HCT116 (cell line): ENCODE measurements around the gene ZNF468. TPM values are rescaled to one million over a fixed set of nuclear protein-coding genes. Genes with fewer than 3 reads are reported as not detected.
"Not testable (repeated sequence)": the region's sequence is repeated elsewhere in the genome, so short reads cannot be mapped to it uniquely, and the experiment has no call there.

Experiments used
- ATAC-seq: fragments of 200-7000 bp; cut with Tn5 transposase; 2 replicates; pipeline ENCODE4 v1.9.1; 2020; ENCODE audit warnings: mild to moderate bottlenecking, moderate library complexity
- BruUV-seq: library from RNA; stranded (reverse); fragments of 400-500 nt; replicated peaks from 2 replicates; lab custom pipeline; 2021; lab: Mats Ljungman, UMichigan
- CTCF ChIA-PET: fragments of 300-600 bp; sonication (Branson Sonifier 250); formaldehyde crosslinking; loops from one replicate; lab custom pipeline; 2021; ENCODE audit warnings: antibody characterized with exemption; lab: Charles Lee
- POLR2A ChIA-PET: fragments of 300-600, 350-600 bp; sonication (Branson Sonifier 250); formaldehyde crosslinking; loops from one replicate; lab custom pipeline; 2021; ENCODE audit warnings: antibody characterized with exemption; lab: Charles Lee
- RAD21 ChIA-PET, 2 experiments: fragments of 300-600 bp; sonication (Branson Sonifier 250); formaldehyde crosslinking; loops; one replicate each; lab custom pipeline; 2023; ENCODE audit warnings: low total read pairs in 2 of 2; ENCODE audit not compliant: uncharacterized antibody in 2 of 2, unreplicated experiment in 2 of 2, low non-redundant PET in 1 of 2; lab: Charles Lee
- DNase-seq: peaks from one replicate; pipeline ENCODE4 v3.0.0-alpha.2; 2010; ENCODE audit warnings: low read depth, low spot score
- H2AFZ ChIP-seq: fragments of 200-600 bp; shearing (Covaris generic), sonication (generic); 2 replicates; pipeline ENCODE4 v1.6.1; 2017; ENCODE audit warnings: low read depth, mixed run types, mixed read lengths, antibody characterized with exemption, low read length; ENCODE audit not compliant: poor library complexity, severe bottlenecking
- H3K27ac ChIP-seq: 2 replicates; pipeline ENCODE4 v1.5.1; 2012; ENCODE audit warnings: low read depth, low read length
- H3K27me3 ChIP-seq: fragments of 200-600 bp; sonication (generic); 2 replicates; pipeline ENCODE4 v1.6.1; 2016; ENCODE audit warnings: mixed run types, low read length, mixed read lengths; ENCODE audit not compliant: insufficient read depth
- H3K36me3 ChIP-seq, 2 experiments: fragments of 200-500 bp in 1 of 2; fragments of 200-600 bp in 1 of 2; sonication (Bioruptor generic) in 1 of 2; sonication (generic) in 1 of 2; 2 replicates each; pipeline versions ENCODE4 v1.5.1 to v1.6.1; 2014 to 2016; ENCODE audit warnings: low read length in 2 of 2, inconsistent platforms in 1 of 2, mixed read lengths in 1 of 2, mixed run types in 1 of 2; ENCODE audit not compliant: insufficient read depth in 2 of 2, control insufficient read depth in 1 of 2
- H3K4me1 ChIP-seq, 2 experiments: fragments of 200-600 bp in 1 of 2; sonication (generic) in 1 of 2; 2 replicates each; pipeline versions ENCODE4 v1.5.1 to v1.6.1; 2012 to 2017; ENCODE audit warnings: low read length in 2 of 2, inconsistent platforms in 1 of 2, mild to moderate bottlenecking in 1 of 2, mixed read lengths in 1 of 2, mixed run types in 1 of 2, moderate library complexity in 1 of 2; ENCODE audit not compliant: insufficient read depth in 2 of 2, control insufficient read depth in 1 of 2
- H3K4me2 ChIP-seq: fragments of 200-600 bp; sonication (generic); 2 replicates; pipeline ENCODE4 v1.6.1; 2017; ENCODE audit warnings: mixed run types, low read length, mixed read lengths
- H3K4me3 ChIP-seq, 2 experiments: fragments of 200-600 bp in 1 of 2; sonication (generic) in 1 of 2; replicated peaks in 1 of 2; 2 replicates each; pipeline ENCODE4 v1.5.1; 2011 to 2016; ENCODE audit warnings: low read length in 2 of 2, control low read depth in 1 of 2, low read depth in 1 of 2, mild to moderate bottlenecking in 1 of 2, mixed read lengths in 1 of 2, mixed run types in 1 of 2
- H3K79me2 ChIP-seq: fragments of 200-600 bp; sonication (generic); 2 replicates; pipeline ENCODE4 v1.6.1; 2017; ENCODE audit warnings: mild to moderate bottlenecking, mixed run types, low read length, moderate library complexity, mixed read lengths; ENCODE audit not compliant: insufficient read depth
- H3K9ac ChIP-seq: fragments of 200-600 bp; sonication (generic); 2 replicates; pipeline ENCODE4 v1.6.1; 2016; ENCODE audit warnings: low read length, mixed read lengths
- H3K9me2 ChIP-seq: fragments of 200-600 bp; sonication (generic), shearing (Covaris generic); 2 replicates; pipeline ENCODE4 v1.6.1; 2017; ENCODE audit warnings: mixed run types, mild to moderate bottlenecking, moderate library complexity; ENCODE audit not compliant: insufficient read depth
- H3K9me3 ChIP-seq, 2 experiments: fragments of 200-500 bp in 1 of 2; fragments of 200-600 bp in 1 of 2; sonication (Bioruptor generic) in 1 of 2; sonication (generic) in 1 of 2; 2 replicates each; pipeline ENCODE4 v1.6.1; 2014 to 2017; ENCODE audit warnings: low read length in 2 of 2, mixed read lengths in 2 of 2, inconsistent platforms in 1 of 2, low read depth in 1 of 2, mild to moderate bottlenecking in 1 of 2, mixed run types in 1 of 2, moderate library complexity in 1 of 2; ENCODE audit not compliant: control insufficient read depth in 1 of 2, insufficient read depth in 1 of 2
- H4K20me1 ChIP-seq: fragments of 200-600 bp; sonication (generic), shearing (Covaris generic); 2 replicates; pipeline ENCODE4 v1.6.1; 2017; ENCODE audit warnings: mixed run types, mild to moderate bottlenecking, moderate library complexity; ENCODE audit not compliant: insufficient read depth
- CBX3 ChIP-seq: IDR thresholded peaks from 2 replicates; pipeline ENCODE4 v1.6.1; 2012; ENCODE audit warnings: low read depth
- CEBPB ChIP-seq: IDR thresholded peaks from 2 replicates; pipeline ENCODE4 v1.6.1; 2012; ENCODE audit warnings: low read depth
- EZH2 ChIP-seq: fragments of 200-600 bp; sonication (generic); IDR thresholded peaks from 2 replicates; pipeline ENCODE4 v1.6.1; 2017; ENCODE audit warnings: antibody characterized with exemption, mixed run types
- EZH2phosphoT487 ChIP-seq: fragments of 200-600 bp; IDR thresholded peaks from 2 replicates; pipeline ENCODE4 v1.6.1; 2018; ENCODE audit warnings: antibody characterized with exemption, borderline replicate concordance
- POLR2AphosphoS5 ChIP-seq: IDR thresholded peaks from 2 replicates; pipeline ENCODE4 v1.6.1; 2011; ENCODE audit warnings: mild to moderate bottlenecking, low read depth, low read length, moderate library complexity
- SIN3A ChIP-seq: IDR thresholded peaks from 2 replicates; pipeline ENCODE4 v1.6.1; 2012; ENCODE audit warnings: low read depth
- SP1 ChIP-seq: IDR thresholded peaks from 2 replicates; pipeline ENCODE4 v1.6.1; 2012; ENCODE audit warnings: low read depth
- SRF ChIP-seq: IDR thresholded peaks from 2 replicates; pipeline ENCODE4 v1.6.1; 2012; ENCODE audit warnings: low read depth
- intact Hi-C: fragments of 100-400 bp; cut with micrococcal nuclease; formaldehyde crosslinking; loops from 2 replicates; pipeline ENCODE4 v1.10.0; 2022
- total RNA-seq: library from RNA; stranded (reverse); gene quantifications from one replicate; pipeline ENCODE4 v1.2.1, GENCODE V29; 2021; ENCODE audit not compliant: unreplicated experiment
- TF ChIP-seq, protein P1 (sequence below): IDR thresholded peaks from 2 replicates; pipeline ENCODE4 v1.6.1; 2011; ENCODE audit warnings: mild to moderate bottlenecking, low read length, moderate library complexity; ENCODE audit not compliant: insufficient replicate concordance; ENCODE audit errors: extremely low read depth
- TF ChIP-seq, protein P2 (sequence below), 3 experiments: fragments of 200-600 bp in 1 of 3; sonication (generic) in 1 of 3; IDR thresholded peaks in 2 of 3; conservative IDR thresholded peaks in 1 of 3; 2 replicates each; pipeline ENCODE4 v1.5.1; 2012 to 2017; ENCODE audit warnings: low read depth in 2 of 3, low read length in 2 of 3, antibody characterized with exemption in 1 of 3, borderline replicate concordance in 1 of 3, control low read depth in 1 of 3, mild to moderate bottlenecking in 1 of 3, mixed read lengths in 1 of 3, mixed run types in 1 of 3, moderate library complexity in 1 of 3; ENCODE audit not compliant: insufficient read depth in 1 of 3
- TF ChIP-seq, protein P3 (sequence below): IDR thresholded peaks from 2 replicates; pipeline ENCODE4 v1.6.1; 2012
- TF ChIP-seq, protein P4 (sequence below): IDR thresholded peaks from 2 replicates; pipeline ENCODE4 v1.6.1; 2012

ZNF468 gene
- total RNA-seq, 1 experiment from 2014 or later, result 12.3 TPM

DNA sequence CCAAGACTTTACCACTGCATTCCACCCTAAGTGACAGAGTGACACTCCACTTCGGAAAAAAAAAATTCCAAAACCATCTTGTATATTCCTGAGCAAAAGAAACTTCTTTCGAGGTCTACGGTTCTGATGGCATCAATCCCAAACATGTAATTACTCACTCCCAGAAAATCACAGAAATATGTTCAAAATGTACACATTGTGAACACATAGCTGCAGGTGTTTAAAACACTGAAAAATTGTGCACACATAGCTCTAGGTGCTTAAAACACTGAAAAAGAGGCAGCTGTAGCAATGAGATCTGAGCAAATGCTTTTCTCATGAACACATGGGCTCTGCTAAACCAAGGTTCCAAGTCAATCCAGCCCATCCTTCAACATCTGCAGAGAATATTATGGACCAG lies 14.0 kb upstream of the ZNF468 start:
- Histone ChIP-seq H3K27ac (no peak overlapping the region), H3K4me2 (no peak overlapping the region), H4K20me1 (no peaks in the 10 kb centered on the region), H2AFZ (no peak overlapping the region), H3K9ac (no peak overlapping the region), H3K4me3 (no peak overlapping the region), H3K9me3 (peaks cover 1 to 2% of the 10 kb centered on the region in 2 experiments; a peak in 3 of 4 replicates), H3K79me2 (no peaks in the 10 kb centered on the region)
- intact Hi-C loops, result no loop called here
- no TSS peak for BruUV-seq
- TF ChIP-seq POLR2AphosphoS5, result no peak
- TF ChIP-seq CEBPB, result no peak
- TF ChIP-seq, protein P1, sequence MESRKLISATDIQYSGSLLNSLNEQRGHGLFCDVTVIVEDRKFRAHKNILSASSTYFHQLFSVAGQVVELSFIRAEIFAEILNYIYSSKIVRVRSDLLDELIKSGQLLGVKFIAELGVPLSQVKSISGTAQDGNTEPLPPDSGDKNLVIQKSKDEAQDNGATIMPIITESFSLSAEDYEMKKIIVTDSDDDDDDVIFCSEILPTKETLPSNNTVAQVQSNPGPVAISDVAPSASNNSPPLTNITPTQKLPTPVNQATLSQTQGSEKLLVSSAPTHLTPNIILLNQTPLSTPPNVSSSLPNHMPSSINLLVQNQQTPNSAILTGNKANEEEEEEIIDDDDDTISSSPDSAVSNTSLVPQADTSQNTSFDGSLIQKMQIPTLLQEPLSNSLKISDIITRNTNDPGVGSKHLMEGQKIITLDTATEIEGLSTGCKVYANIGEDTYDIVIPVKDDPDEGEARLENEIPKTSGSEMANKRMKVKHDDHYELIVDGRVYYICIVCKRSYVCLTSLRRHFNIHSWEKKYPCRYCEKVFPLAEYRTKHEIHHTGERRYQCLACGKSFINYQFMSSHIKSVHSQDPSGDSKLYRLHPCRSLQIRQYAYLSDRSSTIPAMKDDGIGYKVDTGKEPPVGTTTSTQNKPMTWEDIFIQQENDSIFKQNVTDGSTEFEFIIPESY, result no peak
- TF ChIP-seq, protein P2, sequence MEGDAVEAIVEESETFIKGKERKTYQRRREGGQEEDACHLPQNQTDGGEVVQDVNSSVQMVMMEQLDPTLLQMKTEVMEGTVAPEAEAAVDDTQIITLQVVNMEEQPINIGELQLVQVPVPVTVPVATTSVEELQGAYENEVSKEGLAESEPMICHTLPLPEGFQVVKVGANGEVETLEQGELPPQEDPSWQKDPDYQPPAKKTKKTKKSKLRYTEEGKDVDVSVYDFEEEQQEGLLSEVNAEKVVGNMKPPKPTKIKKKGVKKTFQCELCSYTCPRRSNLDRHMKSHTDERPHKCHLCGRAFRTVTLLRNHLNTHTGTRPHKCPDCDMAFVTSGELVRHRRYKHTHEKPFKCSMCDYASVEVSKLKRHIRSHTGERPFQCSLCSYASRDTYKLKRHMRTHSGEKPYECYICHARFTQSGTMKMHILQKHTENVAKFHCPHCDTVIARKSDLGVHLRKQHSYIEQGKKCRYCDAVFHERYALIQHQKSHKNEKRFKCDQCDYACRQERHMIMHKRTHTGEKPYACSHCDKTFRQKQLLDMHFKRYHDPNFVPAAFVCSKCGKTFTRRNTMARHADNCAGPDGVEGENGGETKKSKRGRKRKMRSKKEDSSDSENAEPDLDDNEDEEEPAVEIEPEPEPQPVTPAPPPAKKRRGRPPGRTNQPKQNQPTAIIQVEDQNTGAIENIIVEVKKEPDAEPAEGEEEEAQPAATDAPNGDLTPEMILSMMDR (IDR thresholded peaks at IDR 0.05 in 2 of 3, conservative IDR thresholded peaks at IDR 0.05 in 1 of 3; ENCODE audit: borderline replicate concordance in 1 of 3, insufficient read depth in 1 of 3, low read depth in 2 of 3, low read length in 2 of 3), result no peak
- TF ChIP-seq, protein P3, sequence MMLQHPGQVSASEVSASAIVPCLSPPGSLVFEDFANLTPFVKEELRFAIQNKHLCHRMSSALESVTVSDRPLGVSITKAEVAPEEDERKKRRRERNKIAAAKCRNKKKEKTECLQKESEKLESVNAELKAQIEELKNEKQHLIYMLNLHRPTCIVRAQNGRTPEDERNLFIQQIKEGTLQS, result no peak
- TF ChIP-seq SP1, result no peak
- TF ChIP-seq, protein P4, sequence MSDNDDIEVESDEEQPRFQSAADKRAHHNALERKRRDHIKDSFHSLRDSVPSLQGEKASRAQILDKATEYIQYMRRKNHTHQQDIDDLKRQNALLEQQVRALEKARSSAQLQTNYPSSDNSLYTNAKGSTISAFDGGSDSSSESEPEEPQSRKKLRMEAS, result no peak
- TF ChIP-seq EZH2phosphoT487, result no peak
- TF ChIP-seq CBX3, result no peak
- no peak for TF ChIP-seq SIN3A
- no peak for TF ChIP-seq SRF
- no peak for TF ChIP-seq EZH2
- TF ChIP-seq, all 23 proteins: peak for 0
- DNase-seq, result no peak
- no peaks in the 10 kb centered on the region for H3K27me3 ChIP-seq
- no peaks in the 10 kb centered on the region for H3K36me3 ChIP-seq
- ChIA-PET POLR2A (no interaction called here), CTCF (no interaction called here), RAD21 (no interaction called here)
- no peaks in the 10 kb centered on the region for H3K9me2 ChIP-seq
- no peaks in the 10 kb centered on the region for H3K4me1 ChIP-seq
- no peak for ATAC-seq

DNA sequence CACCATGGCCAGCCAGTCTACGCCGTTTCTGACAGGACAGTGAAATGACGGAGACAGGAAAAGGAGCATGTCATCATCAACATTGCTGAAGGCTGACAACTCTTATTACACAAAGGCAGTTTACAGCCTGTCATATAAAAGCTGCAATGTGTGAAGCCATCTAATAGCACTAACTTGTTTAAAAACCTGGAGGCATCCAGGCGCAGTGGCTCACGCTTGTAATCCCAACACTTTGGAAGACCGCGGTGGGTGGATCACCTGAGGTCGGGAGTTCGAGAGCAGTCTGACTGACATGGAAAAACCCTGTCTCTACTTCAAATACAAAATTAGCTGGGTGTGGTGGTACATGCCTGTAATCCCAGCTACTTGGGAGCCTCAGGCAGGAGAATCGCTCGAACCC lies 10.6 kb upstream of the ZNF468 start:
- POLR2A ChIA-PET, CTCF ChIA-PET, RAD21 ChIA-PET, H3K9me3 ChIP-seq, H3K27ac ChIP-seq, H3K36me3 ChIP-seq, H4K20me1 ChIP-seq, H3K4me2 ChIP-seq, H3K4me1 ChIP-seq, H3K27me3 ChIP-seq, H2AFZ ChIP-seq, BruUV-seq, H3K9me2 ChIP-seq, DNase-seq, H3K4me3 ChIP-seq, intact Hi-C loops, H3K9ac ChIP-seq, H3K79me2 ChIP-seq, ATAC-seq: not testable (repeated sequence)
